Stomach (tissue), 9 donors: Measurements from ENCODE around the gene RAD9A. TPM values are rescaled to one million over a fixed set of nuclear protein-coding genes. Genes with fewer than 3 reads are reported as not detected.

Experiments used
- DNase-seq, 2 donors: peaks; one replicate each; pipeline versions ENCODE4 v3.0.0 to v3.0.0-alpha.2; 2013 to 2019
- H3K27ac ChIP-seq, 5 donors: fragments of 200-600 bp in 4 of 5; sonication (generic) in 4 of 5; one replicate each; pipeline ENCODE4 v1.5.1; 2013 to 2019; ENCODE audit warnings: mild to moderate bottlenecking in 1 of 5, moderate library complexity in 1 of 5
- H3K27me3 ChIP-seq, 3 donors: fragments of 200-600 bp; sonication (generic); one replicate each; pipeline ENCODE4 v1.5.1; 2017 to 2019; ENCODE audit warnings: mixed run types in 1 of 3
- H3K36me3 ChIP-seq, 4 donors: fragments of 200-600 bp; sonication (generic); 1 replicate in 3 of 4; 2 replicates in 1 of 4; pipeline ENCODE4 v1.5.1; 2016 to 2019
- H3K4me1 ChIP-seq, 4 donors: fragments of 200-600 bp; sonication (generic); one replicate each; pipeline ENCODE4 v1.5.1; 2016 to 2019
- H3K4me3 ChIP-seq, 4 donors: fragments of 200-600 bp; sonication (generic) in 3 of 4; one replicate each; pipeline ENCODE4 v1.5.1; 2016 to 2019; ENCODE audit warnings: mild to moderate bottlenecking in 1 of 4
- H3K9me3 ChIP-seq, 4 donors: fragments of 200-600 bp; sonication (generic); one replicate each; pipeline ENCODE4 v1.5.1; 2016 to 2019
- CTCF ChIP-seq, 7 experiments: fragments of 450-650 bp in 4 of 7; fragments of 200-600 bp in 3 of 7; sonication (generic) in 3 of 7; IDR thresholded peaks; one replicate each; pipeline ENCODE4 v1.5.1; 2016 to 2019; ENCODE audit warnings: antibody characterized with exemption in 7 of 7, control low read depth in 2 of 7, mild to moderate bottlenecking in 1 of 7
- EP300 ChIP-seq: sonication (generic); formaldehyde crosslinking; IDR thresholded peaks from one replicate; pipeline ENCODE4 v1.6.1; 2017; ENCODE audit warnings: antibody characterized with exemption
- POLR2A ChIP-seq, 4 donors: fragments of 450-650 bp; IDR thresholded peaks; one replicate each; pipeline ENCODE4 v1.6.1; 2016; ENCODE audit warnings: antibody characterized with exemption in 4 of 4, control low read depth in 2 of 4, mild to moderate bottlenecking in 1 of 4, moderate library complexity in 1 of 4
- POLR2AphosphoS5 ChIP-seq, 3 donors: sonication (generic); formaldehyde crosslinking; IDR thresholded peaks; one replicate each; pipeline ENCODE4 v1.6.1; 2016; ENCODE audit warnings: antibody characterized with exemption in 3 of 3
- WGBS, 5 donors: extraction: QIAGEN DNeasy Blood & Tissue Kit in 3 of 5; methylation state at CpG; one replicate each; pipeline versions ENCODE4 v1.1.5 to v1.1.7; 2013 to 2018; 5-methylcytosine and 5-hydroxymethylcytosine counted together
- intact Hi-C: fragments of 100-400 bp; cut with DNase I; formaldehyde crosslinking; loops from one replicate; pipeline ENCODE4 v1.15.1; 2023; ENCODE audit warnings: low total_unique reads
- polyA plus RNA-seq, 3 donors: library from polyadenylated mRNA; stranded (reverse); fragments of 200-250 nt; gene quantifications; one replicate each; pipeline ENCODE4 v1.2.3, GENCODE V29; 2013
- total RNA-seq, 5 donors: library from RNA; depleted of rRNA; stranded (reverse); fragments of >200 nt; gene quantifications; one replicate each; pipeline versions ENCODE4 v1.1.0 to v1.2.3, GENCODE V29; 2014 to 2016
- donor health status: healthy with polysubstance abuse.
- donor health status: Bipolar disorder and iron deficiency.
- donor health status: healthy.

The RAD9A gene
- total and polyA plus RNA-seq, 8 donors = 7.0 to 88.9 (median 28.7) TPM

DNA sequence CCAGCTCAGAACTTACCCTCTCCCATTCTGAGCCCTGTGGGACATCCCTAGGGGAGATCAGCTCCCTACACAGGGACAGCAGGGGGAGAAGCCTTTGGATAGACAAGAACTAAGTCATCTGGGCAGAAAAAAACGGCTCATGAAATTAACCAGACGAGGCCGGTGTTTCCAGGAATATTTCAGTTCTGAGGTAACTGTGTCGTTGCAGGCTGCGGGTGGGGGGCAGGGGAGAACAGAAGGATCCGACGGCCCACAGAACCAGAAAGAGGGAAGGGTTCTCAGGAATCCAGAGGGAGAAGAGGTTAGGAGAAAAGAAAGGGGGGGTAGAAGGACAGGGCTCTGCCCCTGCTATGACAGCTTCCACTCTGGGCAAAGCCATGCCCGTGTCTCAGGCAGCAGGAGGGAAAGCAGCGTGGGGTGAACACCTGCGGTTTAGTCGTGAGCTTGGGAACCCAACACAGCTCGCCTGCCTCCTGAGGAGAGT, 21.9 kb upstream of the RAD9A start:
- H3K27ac ChIP-seq = peak overlapping the region; percentile 11 to 99 (median 97)
- DNase-seq = peak in 1 of 2 donors; percentile 81
- no peaks in the 10 kb centered on the region for H3K27me3 ChIP-seq
- H3K36me3 ChIP-seq = peaks cover 3 to 17% (median 8%) of the 10 kb centered on the region in 4 donors
- peak overlapping the region in 1 of 4 donors; percentile 5 for H3K4me3 ChIP-seq
- WGBS, 5 donors = 50 to 69% (median 62%) methylated on average over 11 to 12 of the region's 12 CpGs
- peaks cover 60 to 90% (median 75%) of the 10 kb centered on the region in 4 donors for H3K4me1 ChIP-seq
- intact Hi-C loops = no loop called here
- TF ChIP-seq POLR2AphosphoS5 (IDR thresholded peaks at IDR 0.05) (peak in 2 of 3 donors; percentile 7 to 9), CTCF (IDR thresholded peaks at IDR 0.05) (no peak), POLR2A (IDR thresholded peaks at IDR 0.05) (no peak), EP300 (no peak)
- no peaks in the 10 kb centered on the region for H3K9me3 ChIP-seq

- Histone ChIP-seq H3K9me3 (no peaks in the 10 kb centered on the region), H3K27me3 (no peaks in the 10 kb centered on the region), H3K36me3 (peaks cover 0 to 10% (median 2%) of the 10 kb centered on the region in 4 donors), H3K4me1 (peaks cover 64 to 90% (median 78%) of the 10 kb centered on the region in 4 donors), H3K27ac (peak overlapping the region; percentile 11 to 99 (median 97)), H3K4me3 (peak overlapping the region in 2 of 4 donors; percentile 5 to 66)
- intact Hi-C loops = no loop called here
- DNase-seq = peak in 1 of 2 donors; percentile 82
- no peak for TF ChIP-seq CTCF (IDR thresholded peaks at IDR 0.05)
- peak in 1 of 3 donors; percentile 2 for TF ChIP-seq POLR2AphosphoS5 (IDR thresholded peaks at IDR 0.05)
- 41 to 57% (median 50%) methylated on average over 12 to 14 of the region's 14 CpGs for WGBS, 5 donors
These were observed 21.3 kb upstream of the RAD9A start for GRCh38 chr11:67370351-67371076.

DNA sequence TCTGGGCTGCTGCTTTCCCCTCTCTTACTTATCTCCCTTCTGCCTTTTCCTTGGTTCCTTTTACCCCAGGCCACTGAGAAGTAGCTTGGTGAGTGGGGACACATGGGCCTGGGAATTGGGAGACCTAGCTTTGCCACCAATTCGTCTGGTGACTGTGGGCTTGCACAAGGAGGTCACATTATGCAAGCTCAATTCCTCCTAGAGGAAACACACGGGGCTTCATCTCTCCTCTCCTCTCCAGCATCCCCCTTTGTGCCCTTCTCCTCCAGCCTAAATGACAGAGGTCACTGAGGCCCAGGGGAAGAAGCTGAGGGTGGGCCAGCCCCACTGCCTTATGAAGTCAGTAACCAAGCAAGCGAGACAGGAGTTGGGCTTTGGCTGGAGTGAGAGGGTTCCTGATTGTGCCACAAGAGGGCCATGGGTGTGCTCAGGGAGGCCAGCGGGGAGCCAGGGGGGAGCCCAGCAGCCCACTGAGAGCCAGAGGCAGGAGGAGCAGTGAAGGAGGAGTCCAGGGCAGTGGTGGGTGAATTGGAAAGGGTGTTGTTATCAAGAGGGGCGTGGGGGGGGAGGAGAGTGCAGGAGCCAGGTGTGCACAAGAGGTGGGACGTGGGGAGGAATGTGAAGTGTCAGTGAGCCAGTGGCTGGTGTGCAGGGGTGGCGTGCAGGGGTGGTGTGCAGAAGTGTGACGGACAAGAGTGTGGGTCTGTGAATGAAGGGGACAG, 20.4 kb upstream of the RAD9A start:
- Histone ChIP-seq H3K9me3 (no peaks in the 10 kb centered on the region), H3K36me3 (peaks cover 0 to 2% (median 0%) of the 10 kb centered on the region in 4 donors), H3K27ac (peak overlapping the region; percentile 48 to 99 (median 97)), H3K4me3 (peak overlapping the region; percentile 66 to 92 (median 78)), H3K27me3 (no peaks in the 10 kb centered on the region), H3K4me1 (peaks cover 58 to 87% (median 74%) of the 10 kb centered on the region in 4 donors)
- TF ChIP-seq POLR2A (IDR thresholded peaks at IDR 0.05) (no peak), CTCF (IDR thresholded peaks at IDR 0.05) (peak in 5 of 7 experiments; percentile 32 to 83 (median 46)), POLR2AphosphoS5 (IDR thresholded peaks at IDR 0.05) (no peak), EP300 (no peak)
- 26 to 42% (median 34%) methylated on average over 8 of the region's 8 CpGs for WGBS, 5 donors
- DNase-seq = peak; percentile 46 to 76
- intact Hi-C loops = no loop called here

DNA sequence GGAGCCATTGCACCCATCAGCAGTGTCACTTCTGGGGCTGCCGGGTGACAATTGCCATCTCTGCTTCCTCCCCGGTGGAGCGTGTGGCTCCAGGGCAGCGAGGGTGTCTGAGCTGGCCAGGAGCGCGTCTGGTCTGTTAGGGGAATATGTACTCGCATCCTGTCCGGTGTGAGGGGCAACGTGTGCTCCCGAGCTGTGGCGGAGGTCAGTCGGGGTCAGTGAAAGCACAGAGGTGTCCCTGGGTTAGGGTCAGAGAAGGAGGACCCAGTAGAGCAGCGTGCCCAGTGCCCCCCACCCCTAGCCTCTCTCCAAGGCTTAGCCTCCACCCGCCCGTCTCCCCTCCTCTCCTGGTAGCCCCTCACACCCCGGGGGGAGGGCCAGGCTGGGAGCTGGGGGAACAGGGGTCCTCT, 19.9 kb upstream of the RAD9A start:
- H3K4me1 ChIP-seq = peaks cover 52 to 81% (median 69%) of the 10 kb centered on the region in 4 donors
- peak overlapping the region; percentile 48 to 99 (median 97) for H3K27ac ChIP-seq
- intact Hi-C loops = no loop called here
- 9 to 25% (median 15%) methylated on average over 13 to 16 of the region's 16 CpGs for WGBS, 5 donors
- H3K27me3 ChIP-seq = no peaks in the 10 kb centered on the region
- no peak for TF ChIP-seq POLR2A (IDR thresholded peaks at IDR 0.05)
- TF ChIP-seq EP300 = no peak
- no peak for TF ChIP-seq POLR2AphosphoS5 (IDR thresholded peaks at IDR 0.05)
- no peak for TF ChIP-seq CTCF (IDR thresholded peaks at IDR 0.05)
- H3K4me3 ChIP-seq = peak overlapping the region; percentile 66 to 92 (median 78)
- no peaks in the 10 kb centered on the region for H3K36me3 ChIP-seq
- no peaks in the 10 kb centered on the region for H3K9me3 ChIP-seq
- peak in 1 of 2 donors; percentile 41 for DNase-seq
